Astrocyte (in vitro differentiated cells and primary cell): ENCODE results near the gene FFAR1. TPM values are rescaled to one million over a fixed set of nuclear protein-coding genes. Genes with fewer than 3 reads are reported as not detected.

Experiments used
- DNase-seq: peaks from one replicate; pipeline ENCODE4 v3.0.0-alpha.2; 2010; ENCODE audit warnings: low read depth
- FAIRE-seq: peaks from 2 replicates; lab custom pipeline; 2011; peaks lifted over from hg19 to GRCh38; lab: Jason Lieb, UNC
- H2AFZ ChIP-seq: 2 replicates; pipeline ENCODE4 v1.6.0; 2012; ENCODE audit warnings: low read depth, low read length, inconsistent platforms
- H3K27ac ChIP-seq: 2 replicates; pipeline ENCODE4 v1.5.1; 2011; ENCODE audit warnings: low read depth, low read length, inconsistent platforms
- H3K27me3 ChIP-seq: 2 replicates; pipeline ENCODE4 v1.6.0; 2011; ENCODE audit warnings: low read length, inconsistent platforms; ENCODE audit not compliant: insufficient read depth
- H3K36me3 ChIP-seq: 2 replicates; pipeline ENCODE4 v1.5.1; 2011; ENCODE audit warnings: low read length, inconsistent platforms; ENCODE audit not compliant: insufficient read depth
- H3K4me1 ChIP-seq: 2 replicates; pipeline ENCODE4 v1.5.1; 2011; ENCODE audit warnings: low read length, inconsistent platforms; ENCODE audit not compliant: insufficient read depth
- H3K4me2 ChIP-seq: 2 replicates; pipeline ENCODE4 v1.6.0; 2012; ENCODE audit warnings: low read length, inconsistent platforms
- H3K4me3 ChIP-seq: 2 replicates; pipeline ENCODE4 v1.5.1; 2011; ENCODE audit warnings: low read depth, mild to moderate bottlenecking, low read length, inconsistent platforms; ENCODE audit not compliant: insufficient read depth
- H3K79me2 ChIP-seq: 2 replicates; pipeline ENCODE4 v1.6.0; 2012; ENCODE audit warnings: mild to moderate bottlenecking, low read length, inconsistent platforms; ENCODE audit not compliant: insufficient read depth
- H3K9ac ChIP-seq: 2 replicates; pipeline ENCODE4 v1.6.0; 2012; ENCODE audit warnings: mild to moderate bottlenecking, low read length, inconsistent platforms
- H3K9me3 ChIP-seq: 2 replicates; pipeline ENCODE4 v1.5.1; 2012; ENCODE audit warnings: low read depth, mild to moderate bottlenecking, low read length, inconsistent platforms; ENCODE audit not compliant: insufficient read depth
- H4K20me1 ChIP-seq: 2 replicates; pipeline ENCODE4 v1.6.0; 2012; ENCODE audit warnings: low read length, inconsistent platforms; ENCODE audit not compliant: insufficient read depth
- H3K27ac Mint-ChIP-seq: one replicate; pipeline ENCODE4 v1.8.0; 2021; ENCODE audit warnings: mild to moderate bottlenecking, mixed read lengths; ENCODE audit not compliant: unreplicated experiment
- H3K27me3 Mint-ChIP-seq: one replicate; pipeline ENCODE4 v1.8.0; 2021; ENCODE audit warnings: low read depth, mixed read lengths; ENCODE audit not compliant: unreplicated experiment
- H3K36me3 Mint-ChIP-seq: one replicate; pipeline ENCODE4 v1.8.0; 2021; ENCODE audit warnings: low read depth, mixed read lengths; ENCODE audit not compliant: unreplicated experiment
- H3K4me1 Mint-ChIP-seq: one replicate; pipeline ENCODE4 v1.8.0; 2021; ENCODE audit warnings: low read depth, mixed read lengths; ENCODE audit not compliant: unreplicated experiment
- H3K4me3 Mint-ChIP-seq: one replicate; pipeline ENCODE4 v1.8.0; 2021; ENCODE audit warnings: mild to moderate bottlenecking, moderate library complexity, mixed read lengths; ENCODE audit not compliant: unreplicated experiment
- H3K9me3 Mint-ChIP-seq: one replicate; pipeline ENCODE4 v1.8.0; 2021; ENCODE audit warnings: mild to moderate bottlenecking, mixed read lengths; ENCODE audit not compliant: unreplicated experiment
- CTCF ChIP-seq: IDR thresholded peaks from 2 replicates; pipeline ENCODE4 v1.5.1; 2011; ENCODE audit warnings: low read depth, mild to moderate bottlenecking, inconsistent platforms, low read length, moderate library complexity; ENCODE audit not compliant: insufficient read depth
- EZH2 ChIP-seq: IDR thresholded peaks from 2 replicates; pipeline ENCODE4 v1.6.1; 2012; ENCODE audit warnings: mild to moderate bottlenecking, low read length, inconsistent platforms; ENCODE audit not compliant: insufficient read depth
- total RNA-seq: library from RNA; stranded (reverse); gene quantifications from 2 replicates; pipeline ENCODE4 v1.2.1, GENCODE V29; 2021

Gene FFAR1
- total RNA-seq, 1 donor from 2014 or later = not detected

DNA sequence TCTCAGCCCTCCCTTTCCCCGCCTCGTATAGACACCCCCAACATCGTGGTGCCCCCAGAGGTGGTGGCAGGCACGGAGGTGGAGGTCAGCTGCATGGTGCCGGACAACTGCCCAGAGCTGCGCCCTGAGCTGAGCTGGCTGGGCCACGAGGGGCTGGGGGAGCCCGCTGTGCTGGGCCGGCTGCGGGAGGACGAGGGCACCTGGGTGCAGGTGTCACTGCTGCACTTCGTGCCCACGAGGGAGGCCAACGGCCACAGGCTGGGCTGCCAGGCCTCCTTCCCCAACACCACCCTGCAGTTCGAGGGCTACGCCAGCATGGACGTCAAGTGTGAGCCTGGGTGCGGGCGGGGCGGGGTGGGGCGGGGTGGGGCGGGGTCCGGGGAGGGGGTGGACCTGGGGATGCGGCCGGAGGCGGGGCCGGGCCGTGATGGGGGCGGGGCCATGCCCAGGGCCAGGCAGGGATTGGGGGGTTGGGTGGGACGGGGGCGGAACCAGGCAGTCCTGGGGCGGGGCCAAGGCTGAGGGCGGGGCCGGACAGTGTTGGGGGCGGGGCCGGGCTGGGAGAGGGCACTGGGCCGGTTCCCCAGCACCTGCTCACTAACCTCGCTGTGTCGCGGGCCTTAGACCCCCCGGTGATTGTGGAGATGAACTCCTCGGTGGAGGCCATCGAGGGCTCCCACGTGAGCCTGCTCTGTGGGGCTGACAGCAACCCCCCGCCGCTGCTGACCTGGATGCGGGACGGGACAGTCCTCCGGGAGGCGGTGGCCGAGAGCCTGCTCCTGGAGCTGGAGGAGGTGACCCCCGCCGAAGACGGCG lies 48.0 kb upstream of the FFAR1 start:
- no peaks in the 10 kb centered on the region for H3K27me3 ChIP-seq
- no peak overlapping the region for H2AFZ ChIP-seq
- no peak overlapping the region for H3K9ac ChIP-seq
- Mint-ChIP-seq H3K27me3 (peaks cover 14% of the 10 kb centered on the region), H3K9me3 (no peaks in the 10 kb centered on the region), H3K4me1 (peaks cover 4% of the 10 kb centered on the region), H3K36me3 (no peaks in the 10 kb centered on the region), H3K4me3 (no peak overlapping the region), H3K27ac (no peak overlapping the region)
- no peaks in the 10 kb centered on the region for H4K20me1 ChIP-seq
- no peak for FAIRE-seq
- peaks cover 9% of the 10 kb centered on the region for H3K9me3 ChIP-seq
- H3K36me3 ChIP-seq = no peaks in the 10 kb centered on the region
- no peak overlapping the region for H3K4me2 ChIP-seq
- TF ChIP-seq EZH2 (no peak), CTCF (no peak)
- no peak overlapping the region for H3K27ac ChIP-seq
- no peaks in the 10 kb centered on the region for H3K4me1 ChIP-seq
- DNase-seq = no peak
- H3K79me2 ChIP-seq = no peaks in the 10 kb centered on the region
- H3K4me3 ChIP-seq = no peak overlapping the region

DNA sequence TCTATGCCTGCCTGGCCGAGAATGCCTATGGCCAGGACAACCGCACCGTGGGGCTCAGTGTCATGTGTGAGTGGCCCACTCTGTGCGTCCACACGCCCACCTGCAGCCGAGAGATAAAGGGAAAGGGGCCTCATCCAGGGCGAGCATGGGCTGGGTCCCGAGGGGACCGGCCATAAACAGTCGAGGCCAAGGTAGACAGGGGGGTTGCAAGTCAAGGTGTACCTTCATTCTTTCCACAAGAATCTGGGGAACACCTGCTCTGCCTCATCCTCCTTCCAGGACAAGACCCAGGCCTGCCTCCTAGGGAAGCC lies 47.4 kb upstream of the FFAR1 start:
- H3K79me2 ChIP-seq = no peaks in the 10 kb centered on the region
- H3K4me1 Mint-ChIP-seq = peaks cover 4% of the 10 kb centered on the region
- H3K27ac Mint-ChIP-seq = no peak overlapping the region
- H3K27me3 ChIP-seq = no peaks in the 10 kb centered on the region
- peaks cover 9% of the 10 kb centered on the region for H3K9me3 ChIP-seq
- no peak overlapping the region for H2AFZ ChIP-seq
- H3K4me1 ChIP-seq = no peaks in the 10 kb centered on the region
- H3K27me3 Mint-ChIP-seq = peaks cover 14% of the 10 kb centered on the region
- H3K27ac ChIP-seq = no peak overlapping the region
- H3K4me3 ChIP-seq = no peak overlapping the region
- TF ChIP-seq EZH2 (no peak), CTCF (no peak)
- FAIRE-seq (no peak), DNase-seq (no peak)
- H3K4me2 ChIP-seq = no peak overlapping the region
- no peaks in the 10 kb centered on the region for H3K36me3 ChIP-seq
- no peaks in the 10 kb centered on the region for H3K9me3 Mint-ChIP-seq
- H3K4me3 Mint-ChIP-seq = no peak overlapping the region
- no peaks in the 10 kb centered on the region for H3K36me3 Mint-ChIP-seq
- H3K9ac ChIP-seq = no peak overlapping the region
- H4K20me1 ChIP-seq = no peaks in the 10 kb centered on the region

GRCh38 chr19:35301961-35302360 lies 45.7 kb upstream of the FFAR1 start:
- Histone ChIP-seq H2AFZ (no peak overlapping the region), H3K9me3 (peaks cover 9% of the 10 kb centered on the region), H3K9ac (no peak overlapping the region), H3K27me3 (no peaks in the 10 kb centered on the region), H3K36me3 (no peaks in the 10 kb centered on the region), H3K4me2 (no peak overlapping the region), H4K20me1 (no peaks in the 10 kb centered on the region), H3K4me1 (no peaks in the 10 kb centered on the region), H3K79me2 (no peaks in the 10 kb centered on the region), H3K27ac (no peak overlapping the region), H3K4me3 (no peak overlapping the region)
- TF ChIP-seq EZH2 = no peak
- TF ChIP-seq CTCF = no peak
- peaks cover 6% of the 10 kb centered on the region for H3K4me1 Mint-ChIP-seq
- peaks cover 14% of the 10 kb centered on the region for H3K27me3 Mint-ChIP-seq
- no peak overlapping the region for H3K4me3 Mint-ChIP-seq
- no peaks in the 10 kb centered on the region for H3K36me3 Mint-ChIP-seq
- H3K9me3 Mint-ChIP-seq = no peaks in the 10 kb centered on the region
- no peak for FAIRE-seq
- DNase-seq = no peak
- no peak overlapping the region for H3K27ac Mint-ChIP-seq
